Suprapubic skin (tissue), 3 donors: ENCODE data around the gene ZNF778.

Experiments used
- POLR2A ChIP-seq, 2 donors: fragments of 450-650 bp; IDR thresholded peaks; one replicate each; pipeline ENCODE4 v1.6.1; 2017; ENCODE audit warnings: antibody characterized with exemption in 2 of 2, mild to moderate bottlenecking in 2 of 2, moderate library complexity in 2 of 2
- TF ChIP-seq, protein P1 (sequence below), 2 donors: fragments of 200-600 bp in 1 of 2; fragments of 450-650 bp in 1 of 2; sonication (generic) in 1 of 2; IDR thresholded peaks; one replicate each; pipeline ENCODE4 v1.5.1; 2016 to 2019; ENCODE audit warnings: antibody characterized with exemption in 2 of 2, mild to moderate bottlenecking in 1 of 2, moderate library complexity in 1 of 2

DNA sequence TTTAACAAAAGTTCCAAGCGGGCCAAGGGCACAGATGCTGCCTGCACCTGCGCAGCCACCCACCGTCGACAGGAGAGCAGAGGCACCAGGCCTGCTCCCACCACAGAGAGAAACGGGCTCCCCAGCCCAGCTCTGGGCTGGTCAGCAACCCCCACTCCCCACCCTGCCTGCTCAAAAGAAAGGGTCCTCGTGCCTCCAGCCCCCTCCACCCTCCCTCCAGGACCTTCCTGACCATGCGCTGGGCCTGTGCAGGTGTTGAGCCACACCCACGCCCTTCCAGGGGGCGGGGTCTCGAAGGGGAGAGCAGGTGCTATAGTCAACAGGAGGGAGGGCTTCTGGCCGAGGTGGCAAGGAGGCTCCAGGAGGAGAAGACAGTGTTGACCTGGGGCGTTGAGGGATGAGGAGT lies 25.3 kb downstream of the ZNF778 start:
- TF ChIP-seq, protein P1, sequence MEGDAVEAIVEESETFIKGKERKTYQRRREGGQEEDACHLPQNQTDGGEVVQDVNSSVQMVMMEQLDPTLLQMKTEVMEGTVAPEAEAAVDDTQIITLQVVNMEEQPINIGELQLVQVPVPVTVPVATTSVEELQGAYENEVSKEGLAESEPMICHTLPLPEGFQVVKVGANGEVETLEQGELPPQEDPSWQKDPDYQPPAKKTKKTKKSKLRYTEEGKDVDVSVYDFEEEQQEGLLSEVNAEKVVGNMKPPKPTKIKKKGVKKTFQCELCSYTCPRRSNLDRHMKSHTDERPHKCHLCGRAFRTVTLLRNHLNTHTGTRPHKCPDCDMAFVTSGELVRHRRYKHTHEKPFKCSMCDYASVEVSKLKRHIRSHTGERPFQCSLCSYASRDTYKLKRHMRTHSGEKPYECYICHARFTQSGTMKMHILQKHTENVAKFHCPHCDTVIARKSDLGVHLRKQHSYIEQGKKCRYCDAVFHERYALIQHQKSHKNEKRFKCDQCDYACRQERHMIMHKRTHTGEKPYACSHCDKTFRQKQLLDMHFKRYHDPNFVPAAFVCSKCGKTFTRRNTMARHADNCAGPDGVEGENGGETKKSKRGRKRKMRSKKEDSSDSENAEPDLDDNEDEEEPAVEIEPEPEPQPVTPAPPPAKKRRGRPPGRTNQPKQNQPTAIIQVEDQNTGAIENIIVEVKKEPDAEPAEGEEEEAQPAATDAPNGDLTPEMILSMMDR (IDR thresholded peaks at IDR 0.05), result no peak
- TF ChIP-seq POLR2A (IDR thresholded peaks at IDR 0.05), result no peak
